LNCAP (cell line): ENCODE results near the gene ABHD16A.

Experiments used
- TF ChIP-seq, protein P1 (sequence below): fragments of 450-650 bp; IDR thresholded peaks from 2 replicates; pipeline ENCODE4 v1.5.1; 2017; ENCODE audit warnings: mild to moderate bottlenecking

Gene ABHD16A

DNA sequence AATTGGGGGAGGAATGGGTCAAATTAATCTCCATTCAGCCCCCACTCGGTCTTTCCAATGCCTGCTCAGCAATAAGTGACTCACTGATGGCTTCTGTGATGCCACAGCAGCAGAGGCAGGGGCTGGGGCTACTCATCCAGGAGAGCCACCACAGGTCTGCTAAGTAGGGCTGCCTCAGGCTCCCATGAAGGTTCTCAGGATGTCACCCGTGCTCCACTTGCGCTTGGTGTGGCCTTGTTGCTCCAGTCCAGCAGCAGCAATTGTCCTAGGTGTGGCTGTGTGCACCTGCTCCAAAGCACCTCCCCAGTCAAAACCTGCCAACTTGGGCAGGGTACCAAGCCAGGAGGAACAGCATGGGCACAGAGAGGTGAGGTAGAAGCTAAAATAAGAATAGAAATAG lies 19.0 kb upstream of the ABHD16A start:
- TF ChIP-seq, protein P1, sequence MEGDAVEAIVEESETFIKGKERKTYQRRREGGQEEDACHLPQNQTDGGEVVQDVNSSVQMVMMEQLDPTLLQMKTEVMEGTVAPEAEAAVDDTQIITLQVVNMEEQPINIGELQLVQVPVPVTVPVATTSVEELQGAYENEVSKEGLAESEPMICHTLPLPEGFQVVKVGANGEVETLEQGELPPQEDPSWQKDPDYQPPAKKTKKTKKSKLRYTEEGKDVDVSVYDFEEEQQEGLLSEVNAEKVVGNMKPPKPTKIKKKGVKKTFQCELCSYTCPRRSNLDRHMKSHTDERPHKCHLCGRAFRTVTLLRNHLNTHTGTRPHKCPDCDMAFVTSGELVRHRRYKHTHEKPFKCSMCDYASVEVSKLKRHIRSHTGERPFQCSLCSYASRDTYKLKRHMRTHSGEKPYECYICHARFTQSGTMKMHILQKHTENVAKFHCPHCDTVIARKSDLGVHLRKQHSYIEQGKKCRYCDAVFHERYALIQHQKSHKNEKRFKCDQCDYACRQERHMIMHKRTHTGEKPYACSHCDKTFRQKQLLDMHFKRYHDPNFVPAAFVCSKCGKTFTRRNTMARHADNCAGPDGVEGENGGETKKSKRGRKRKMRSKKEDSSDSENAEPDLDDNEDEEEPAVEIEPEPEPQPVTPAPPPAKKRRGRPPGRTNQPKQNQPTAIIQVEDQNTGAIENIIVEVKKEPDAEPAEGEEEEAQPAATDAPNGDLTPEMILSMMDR = no peak

DNA sequence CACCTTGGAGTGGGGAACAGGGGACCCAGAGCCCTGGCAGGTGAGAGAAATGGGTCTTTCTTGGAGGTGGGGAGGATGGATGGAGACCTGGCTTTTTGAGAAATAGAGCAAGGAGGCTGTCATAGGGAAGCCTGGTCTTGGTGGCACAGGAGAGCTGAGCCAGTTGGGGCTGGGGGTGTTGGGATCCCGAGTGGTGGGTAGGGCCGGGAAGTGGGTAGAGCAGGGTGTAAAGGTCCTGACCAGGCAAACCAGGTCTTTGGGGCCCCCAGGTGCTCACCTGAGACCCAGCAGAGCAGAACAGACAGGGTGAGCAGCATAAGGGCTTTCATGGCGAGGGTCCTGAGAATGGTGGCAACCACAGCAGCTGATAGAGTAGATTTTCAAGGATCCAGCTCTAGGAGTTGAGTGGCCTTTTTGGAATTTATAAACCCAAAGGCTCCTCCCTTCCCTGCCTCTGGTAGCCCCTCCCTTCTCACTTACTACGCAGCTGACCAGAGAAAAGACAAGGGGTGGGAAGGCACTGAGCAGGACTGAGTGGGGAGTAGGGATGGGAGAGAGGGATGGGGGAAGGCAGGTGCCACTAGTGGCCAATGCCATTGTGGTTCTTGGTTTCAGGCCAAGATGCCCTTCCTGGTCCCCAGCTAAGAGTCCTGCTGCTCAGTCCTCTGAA lies 18.4 kb upstream of the ABHD16A start, which contains the start of gene LY6G6C:
TSS of gene LY6G6C (minus strand) at position 396 of the 670 bp plus-strand sequence. CDS start at position 329, 67 bp downstream.
- TF ChIP-seq, protein P1 = no peak

DNA sequence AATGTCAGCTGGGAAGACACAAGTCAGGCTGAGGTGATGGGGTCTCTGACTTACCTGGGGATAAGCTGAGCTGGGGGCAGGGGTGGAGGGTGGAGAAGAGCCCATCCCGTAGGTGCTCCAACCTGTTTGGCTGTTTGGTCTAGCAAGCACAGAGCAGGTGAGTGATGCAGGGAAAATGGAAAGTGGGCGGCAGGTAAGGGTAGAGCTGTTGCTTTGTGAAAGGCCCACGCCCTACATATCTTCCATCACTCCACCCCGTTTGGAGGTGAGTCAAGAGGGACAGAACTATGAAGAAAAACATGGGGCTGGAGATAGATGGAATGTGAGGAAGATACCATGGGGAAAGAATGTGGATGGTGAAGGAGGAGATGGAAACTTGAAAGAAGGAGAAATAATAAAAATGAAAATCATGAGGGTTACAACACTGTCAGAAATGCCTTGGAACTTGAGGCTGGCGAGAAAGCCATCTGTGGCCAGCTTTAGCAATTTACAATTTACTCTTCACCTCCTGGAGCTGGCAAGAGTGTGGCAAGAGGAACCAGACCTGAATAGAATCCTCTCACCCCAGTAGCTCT lies 17.2 kb upstream of the ABHD16A start:
- TF ChIP-seq, protein P1 = no peak

DNA sequence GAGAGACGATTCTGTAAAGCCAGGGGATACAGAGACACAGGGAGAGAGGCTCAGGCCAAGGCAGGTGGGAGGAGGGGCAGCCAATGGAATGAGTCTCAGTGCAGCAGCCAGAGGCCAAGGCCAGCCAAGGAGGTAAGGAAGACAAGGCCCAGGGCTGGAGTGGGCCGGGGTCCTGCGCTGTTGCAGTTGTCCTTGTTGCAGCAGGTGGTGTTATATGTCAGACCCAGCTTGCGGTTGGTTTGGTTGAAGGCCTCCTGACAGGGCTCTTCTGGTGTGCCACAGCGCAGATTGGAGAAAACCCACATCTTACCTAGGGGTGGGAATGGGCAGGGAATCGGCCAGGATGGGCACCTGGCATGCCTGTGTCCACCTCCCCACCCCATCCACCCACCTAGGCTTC lies 15.9 kb upstream of the ABHD16A start:
- TF ChIP-seq, protein P1 = no peak

DNA sequence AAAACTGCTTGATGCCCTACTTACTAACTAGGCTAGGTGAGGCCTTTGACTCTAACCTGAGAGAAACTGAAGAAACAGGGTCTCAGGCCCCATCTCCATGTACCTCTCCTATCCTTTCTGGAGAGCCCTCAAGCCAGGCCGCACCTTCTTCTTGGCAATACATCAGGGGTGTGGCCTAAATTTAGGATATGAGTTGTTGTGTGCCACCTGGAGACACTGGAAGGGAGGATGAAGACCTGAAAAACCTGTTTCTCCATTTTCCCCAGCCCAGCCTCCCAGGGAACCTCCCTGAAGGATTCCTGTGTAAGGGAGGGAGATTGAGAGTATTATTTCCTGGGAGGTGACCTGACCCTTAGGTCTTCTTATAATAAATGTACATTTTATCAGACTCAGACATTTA lies 15.1 kb upstream of the ABHD16A start:
- TF ChIP-seq, protein P1 = no peak

DNA sequence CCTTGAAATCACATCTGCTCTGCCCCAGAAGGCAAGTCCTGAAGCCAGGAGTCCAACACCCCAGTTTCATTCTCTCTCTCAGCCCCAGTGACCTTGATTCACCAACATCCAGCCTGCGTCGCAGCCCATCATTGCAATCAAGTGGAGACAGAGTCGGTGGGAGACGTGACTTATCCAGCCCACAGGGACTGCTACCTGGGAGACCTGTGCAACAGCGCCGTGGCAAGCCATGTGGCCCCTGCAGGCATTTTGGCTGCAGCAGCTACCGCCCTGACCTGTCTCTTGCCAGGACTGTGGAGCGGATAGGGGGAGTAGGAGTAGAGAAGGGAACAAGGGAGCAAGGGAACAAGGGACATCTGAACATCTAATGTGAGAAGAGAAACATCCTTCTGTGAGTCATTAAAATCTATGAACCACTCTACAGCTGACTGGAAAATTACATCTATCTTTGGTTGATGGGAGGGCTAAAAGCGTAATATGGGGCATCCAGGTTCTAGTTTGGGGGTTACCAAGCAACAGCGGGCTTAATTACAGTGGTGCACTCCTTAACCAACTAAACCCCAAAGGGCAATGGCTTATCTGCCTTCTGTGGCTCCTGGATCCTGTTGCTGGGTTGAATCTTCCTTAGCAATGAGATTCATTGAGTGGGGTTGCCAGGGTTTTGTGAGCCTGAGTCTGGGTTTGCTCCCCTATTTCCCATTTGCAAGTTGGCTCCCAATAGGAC lies 14.5 kb upstream of the ABHD16A start:
- TF ChIP-seq, protein P1 = no peak

DNA sequence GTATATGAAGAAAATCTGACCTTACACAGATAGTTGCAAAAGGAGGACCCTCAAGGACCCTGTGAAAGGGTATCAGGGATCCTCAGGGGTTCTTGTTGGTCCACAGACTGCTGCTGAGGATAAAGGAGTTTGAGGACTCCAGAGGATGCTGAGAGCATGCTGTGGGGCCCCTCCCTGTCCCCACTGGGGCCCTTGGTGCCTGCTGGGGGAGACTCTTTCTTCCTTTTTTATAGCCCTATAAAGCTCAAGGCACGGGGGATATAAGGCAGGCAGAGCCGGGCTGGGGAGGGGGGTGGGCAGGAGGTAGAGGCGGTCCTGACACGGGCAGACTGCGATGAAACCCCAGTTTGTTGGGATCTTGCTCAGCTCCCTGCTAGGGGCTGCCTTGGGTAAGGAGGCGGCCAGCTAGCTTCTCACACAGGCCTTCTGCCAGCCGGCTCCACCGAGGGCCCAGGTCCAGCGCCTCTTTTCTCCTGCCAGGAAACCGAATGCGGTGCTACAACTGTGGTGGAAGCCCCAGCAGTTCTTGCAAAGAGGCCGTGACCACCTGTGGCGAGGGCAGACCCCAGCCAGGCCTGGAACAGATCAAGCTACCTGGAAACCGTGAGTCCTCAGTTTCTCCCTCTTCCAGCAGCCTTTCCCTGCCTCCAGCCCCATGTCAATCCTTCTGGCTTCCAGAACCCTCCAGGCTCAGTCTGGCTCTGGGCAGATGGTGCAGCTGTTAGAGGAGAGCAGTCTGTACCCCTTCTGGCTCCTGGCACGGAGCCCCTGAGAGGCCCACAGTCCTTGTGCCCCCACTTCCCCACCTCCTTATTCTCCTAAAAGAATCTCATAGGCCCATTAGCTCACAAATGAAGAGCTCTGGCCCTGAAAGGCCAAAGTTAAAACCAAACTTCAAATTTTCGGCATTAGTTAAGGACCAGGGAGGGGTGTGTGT lies 12.2 kb upstream of the ABHD16A start, which contains the start of gene LY6G6D:
TSS of gene LY6G6D (plus strand) at position 327 of the 937 bp plus-strand sequence. CDS start at position 335, 8 bp downstream.
- TF ChIP-seq, protein P1 = no peak
